AG09319 (cell line): ENCODE data around the gene CADM1.
"Not testable (repeated sequence)": the region's sequence is repeated elsewhere in the genome, so short reads cannot be mapped to it uniquely, and the experiment has no call there.

Experiments used
- DNase-seq: peaks from one replicate; pipeline ENCODE4 v3.0.0-alpha.2; 2010; ENCODE audit warnings: low read depth; ENCODE audit errors: extremely low read depth
- TF ChIP-seq, protein P1 (sequence below): IDR thresholded peaks from 2 replicates; pipeline ENCODE4 v1.5.1; 2011; ENCODE audit warnings: low read depth, mild to moderate bottlenecking, inconsistent platforms, low read length, moderate library complexity

The CADM1 gene

DNA sequence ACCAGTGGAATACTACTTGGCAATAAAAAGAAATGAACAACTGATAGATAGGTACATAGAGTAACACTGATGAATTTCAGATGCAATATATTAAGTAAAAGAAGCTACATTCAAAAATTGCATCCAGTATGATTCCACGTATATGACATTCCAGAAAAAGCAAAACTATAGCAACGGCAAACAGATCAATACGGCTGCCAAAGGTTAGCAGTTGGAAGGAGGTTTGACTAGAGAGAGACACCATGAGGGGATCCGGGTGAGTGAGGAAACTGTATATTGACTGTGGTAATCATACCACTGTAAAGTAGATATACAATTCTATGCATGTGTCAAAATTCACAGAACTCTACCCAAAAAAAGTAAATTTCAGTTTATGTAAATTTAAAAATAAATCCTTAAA is 28.7 kb downstream of the CADM1 start:
- TF ChIP-seq, protein P1, sequence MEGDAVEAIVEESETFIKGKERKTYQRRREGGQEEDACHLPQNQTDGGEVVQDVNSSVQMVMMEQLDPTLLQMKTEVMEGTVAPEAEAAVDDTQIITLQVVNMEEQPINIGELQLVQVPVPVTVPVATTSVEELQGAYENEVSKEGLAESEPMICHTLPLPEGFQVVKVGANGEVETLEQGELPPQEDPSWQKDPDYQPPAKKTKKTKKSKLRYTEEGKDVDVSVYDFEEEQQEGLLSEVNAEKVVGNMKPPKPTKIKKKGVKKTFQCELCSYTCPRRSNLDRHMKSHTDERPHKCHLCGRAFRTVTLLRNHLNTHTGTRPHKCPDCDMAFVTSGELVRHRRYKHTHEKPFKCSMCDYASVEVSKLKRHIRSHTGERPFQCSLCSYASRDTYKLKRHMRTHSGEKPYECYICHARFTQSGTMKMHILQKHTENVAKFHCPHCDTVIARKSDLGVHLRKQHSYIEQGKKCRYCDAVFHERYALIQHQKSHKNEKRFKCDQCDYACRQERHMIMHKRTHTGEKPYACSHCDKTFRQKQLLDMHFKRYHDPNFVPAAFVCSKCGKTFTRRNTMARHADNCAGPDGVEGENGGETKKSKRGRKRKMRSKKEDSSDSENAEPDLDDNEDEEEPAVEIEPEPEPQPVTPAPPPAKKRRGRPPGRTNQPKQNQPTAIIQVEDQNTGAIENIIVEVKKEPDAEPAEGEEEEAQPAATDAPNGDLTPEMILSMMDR = no peak
- DNase-seq = no peak

GRCh38 chr11:115474306-115474705 is 29.9 kb downstream of the CADM1 start:
- not testable (repeated sequence) for DNase-seq

DNA sequence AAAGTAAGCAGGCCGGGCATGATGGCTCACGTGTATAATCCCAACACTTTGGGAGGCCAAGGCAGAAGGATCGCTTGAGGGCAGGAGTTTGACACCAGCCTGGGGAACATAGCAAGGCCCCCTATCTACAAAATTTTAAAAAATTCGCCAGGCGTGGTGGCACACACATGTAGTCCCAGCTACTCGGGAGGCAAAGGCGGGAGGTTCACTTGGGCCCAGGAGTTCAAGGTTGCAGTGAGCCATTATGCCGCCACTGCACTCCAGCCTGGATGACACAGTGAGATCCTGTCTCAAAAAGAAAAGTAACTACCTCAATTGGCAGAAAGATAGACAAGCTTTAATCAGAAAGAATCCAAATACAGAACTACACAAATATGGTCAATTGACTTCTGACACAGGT is 31.0 kb downstream of the CADM1 start:
- no peak for DNase-seq
- TF ChIP-seq, protein P1 = no peak

DNA sequence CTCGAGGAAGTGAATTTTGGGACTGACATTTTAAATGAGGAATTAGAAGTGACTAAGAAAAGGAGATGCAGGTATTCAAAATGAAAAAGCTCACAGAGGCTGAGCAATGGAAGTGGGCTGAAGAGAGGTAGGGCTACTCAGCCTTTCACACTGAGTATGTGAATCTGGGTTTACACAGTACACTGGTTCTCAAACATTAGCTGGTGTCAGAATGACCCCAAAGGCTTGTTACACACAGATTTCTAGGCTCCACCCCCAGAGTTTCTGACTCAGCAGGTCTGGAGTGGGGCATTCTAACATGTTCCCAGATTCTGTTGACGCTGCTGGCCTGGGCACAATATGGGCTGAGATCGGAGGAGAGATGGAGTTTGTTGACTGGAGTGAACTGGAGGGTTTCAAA is 32.8 kb downstream of the CADM1 start:
- TF ChIP-seq, protein P1 = no peak
- DNase-seq = no peak

GRCh38 chr11:115470928-115471327 is 33.3 kb downstream of the CADM1 start:
- TF ChIP-seq, protein P1 = no peak

DNA sequence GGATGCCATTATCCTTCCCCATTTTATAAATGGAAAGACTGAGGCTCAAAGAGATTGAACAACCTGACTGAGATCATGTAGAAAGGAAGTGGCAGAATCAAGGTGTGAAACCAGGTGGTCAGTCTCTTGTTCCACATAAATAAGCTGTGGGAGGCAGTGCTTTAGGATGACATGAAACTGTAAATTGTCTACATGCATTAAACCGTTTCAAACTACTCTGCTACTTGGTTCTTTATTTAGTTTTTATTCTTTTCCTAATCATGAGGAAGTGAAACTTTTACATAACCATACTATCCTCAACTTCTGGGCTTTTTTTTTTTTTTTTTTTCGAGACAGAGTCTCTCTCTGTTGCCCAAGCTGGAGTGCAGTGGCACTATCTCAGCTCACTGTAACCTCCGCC is 34.9 kb downstream of the CADM1 start:
- DNase-seq = no peak
- TF ChIP-seq, protein P1 = no peak

More at GRCh38 chr11:115470928-115471327, 33.3 kb downstream of the CADM1 start:
- DNase-seq = no peak

- TF ChIP-seq, protein P1 = no peak
These were observed 38.1 kb downstream of the CADM1 start for GRCh38 chr11:115466122-115466521.

DNA sequence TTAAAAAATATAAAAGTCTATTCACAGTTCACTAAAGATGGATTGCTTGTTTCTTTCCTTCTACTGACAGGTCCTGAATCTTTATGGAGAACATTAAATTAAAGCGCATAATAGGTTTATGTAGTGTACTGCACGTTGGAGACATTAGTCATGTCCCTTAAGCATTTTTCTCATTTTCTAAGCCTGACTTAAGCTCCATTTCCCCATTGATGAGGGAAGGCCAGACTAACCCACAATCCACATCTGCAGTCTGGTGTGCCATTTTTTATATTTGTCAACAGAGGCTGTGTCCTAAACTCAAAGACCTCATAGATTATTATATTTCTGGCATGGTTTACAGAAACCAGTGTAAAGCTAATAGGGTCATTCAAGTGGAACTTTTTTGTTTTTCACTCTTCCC is 39.9 kb downstream of the CADM1 start:
- no peak for DNase-seq
- TF ChIP-seq, protein P1 = no peak

More at GRCh38 chr11:115466122-115466521, 38.1 kb downstream of the CADM1 start:
- no peak for DNase-seq
